Esophagus muscularis mucosa (tissue), 4 donors: ENCODE data around the gene EDIL3. TPM values are rescaled to one million over a fixed set of nuclear protein-coding genes. Genes with fewer than 3 reads are reported as not detected.
A peak's percentile ranks its signal among the peaks of the same experiment; 100 is the strongest.

Source experiments
- DNase-seq: peaks from one replicate; pipeline ENCODE4 v3.0.0-alpha.2; 2017; ENCODE audit errors: extremely low spot score
- H3K27ac ChIP-seq, 4 donors: fragments of 200-600 bp; sonication (generic); replicated peaks in 1 of 4; 1 replicate in 3 of 4; 2 replicates in 1 of 4; pipeline ENCODE4 v1.5.1; 2016 to 2019; ENCODE audit warnings: mild to moderate bottlenecking in 1 of 4
- H3K27me3 ChIP-seq, 4 donors: fragments of 200-600 bp; sonication (generic); one replicate each; pipeline versions ENCODE4 v1.5.1 to v1.6.0; 2016 to 2019
- H3K36me3 ChIP-seq, 4 donors: fragments of 200-600 bp; sonication (generic); one replicate each; pipeline ENCODE4 v1.5.1; 2016 to 2019
- H3K4me1 ChIP-seq, 4 donors: fragments of 200-600 bp; sonication (generic); one replicate each; pipeline ENCODE4 v1.5.1; 2016 to 2019
- H3K4me3 ChIP-seq, 4 donors: fragments of 200-600 bp; sonication (generic); 1 replicate in 2 of 4; 2 replicates in 2 of 4; pipeline ENCODE4 v1.5.1; 2016 to 2019; ENCODE audit warnings: mild to moderate bottlenecking in 4 of 4, moderate library complexity in 1 of 4
- H3K9me3 ChIP-seq, 4 donors: fragments of 200-600 bp; sonication (generic); 1 replicate in 3 of 4; 2 replicates in 1 of 4; pipeline ENCODE4 v1.5.1; 2016 to 2019
- EP300 ChIP-seq: sonication (generic); formaldehyde crosslinking; IDR thresholded peaks from one replicate; pipeline ENCODE4 v1.6.1; 2017; ENCODE audit warnings: antibody characterized with exemption
- POLR2A ChIP-seq: fragments of 450-650 bp; IDR thresholded peaks from one replicate; pipeline ENCODE4 v1.6.1; 2017; ENCODE audit warnings: antibody characterized with exemption, moderate library complexity, mild to moderate bottlenecking, low read depth
- POLR2AphosphoS5 ChIP-seq, 2 donors: sonication (generic); formaldehyde crosslinking; IDR thresholded peaks; one replicate each; pipeline ENCODE4 v1.6.1; 2017; ENCODE audit warnings: antibody characterized with exemption in 2 of 2
- WGBS: methylation state at CpG from one replicate; pipeline ENCODE4 v1.1.5; 2018; 5-methylcytosine and 5-hydroxymethylcytosine counted together
- intact Hi-C: fragments of 100-400 bp; cut with DNase I; formaldehyde crosslinking; loops from one replicate; pipeline ENCODE4 v1.15.1; 2023
- total RNA-seq, 4 donors: library from RNA; depleted of rRNA; stranded (reverse); fragments of >200 nt; gene quantifications; one replicate each; pipeline versions ENCODE4 v1.1.0 to v1.2.1, GENCODE V29; 2016
- TF ChIP-seq, protein P1 (sequence below), 3 experiments: fragments of 200-600 bp in 2 of 3; fragments of 450-650 bp in 1 of 3; sonication (generic) in 2 of 3; IDR thresholded peaks; one replicate each; pipeline ENCODE4 v1.5.1; 2017 to 2019; ENCODE audit warnings: antibody characterized with exemption in 3 of 3, mild to moderate bottlenecking in 2 of 3, moderate library complexity in 1 of 3

Gene EDIL3
- total RNA-seq, 4 donors from 2014 or later: 10.0 to 17.9 (median 10.8) TPM

DNA sequence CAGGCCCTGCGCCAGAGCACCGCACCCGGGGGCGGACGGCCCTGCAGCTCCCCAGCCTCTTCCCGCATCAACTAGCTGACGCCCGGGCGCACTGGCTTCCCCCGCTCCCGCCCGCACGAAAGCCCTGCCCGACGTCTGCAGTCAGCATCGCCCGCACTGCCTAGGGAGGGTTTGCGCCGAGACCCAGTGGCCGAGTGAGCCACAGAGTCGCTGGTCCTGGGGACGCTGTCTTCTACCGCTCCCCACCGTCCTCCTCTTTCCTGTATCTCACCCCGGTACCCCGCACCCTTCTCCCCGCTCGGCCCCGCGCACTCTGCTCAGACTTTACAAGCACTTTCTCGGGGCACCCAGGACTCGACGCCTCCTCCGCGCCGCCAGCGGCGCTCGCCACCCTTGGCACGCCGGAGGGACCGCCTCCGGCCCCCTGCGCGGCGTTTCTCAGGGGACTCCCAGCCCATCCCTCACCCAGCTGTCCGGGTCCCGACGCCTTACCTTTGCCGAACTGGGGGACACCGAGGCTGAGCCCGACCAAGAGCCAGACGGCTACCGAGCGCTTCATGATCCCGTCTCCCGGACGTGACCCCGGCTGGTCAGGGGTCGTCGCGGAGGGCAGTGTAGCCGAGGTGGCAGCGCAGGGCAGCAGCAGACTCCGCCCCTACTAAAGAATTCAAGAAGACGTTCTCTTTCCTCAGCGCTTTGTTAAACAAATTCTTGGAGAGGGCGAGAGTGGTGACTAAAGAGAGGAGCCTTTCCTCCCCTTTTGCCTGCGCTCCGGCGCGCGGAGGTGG, 670 bp downstream of the EDIL3 start:
- peaks cover 8 to 39% (median 35%) of the 10 kb centered on the region in 4 donors for H3K4me1 ChIP-seq
- H3K9me3 ChIP-seq: no peaks in the 10 kb centered on the region
- no peaks in the 10 kb centered on the region for H3K36me3 ChIP-seq
- under 1% methylated on average over 28 of the region's 73 CpGs for WGBS
- DNase-seq: no peak
- intact Hi-C loops: no loop called here
- peak overlapping the region; percentile 64 to 75 (median 70) for H3K27ac ChIP-seq
- H3K27me3 ChIP-seq: peaks cover 0 to 51% (median 9%) of the 10 kb centered on the region in 4 donors
- TF ChIP-seq POLR2AphosphoS5 (IDR thresholded peaks at IDR 0.05) (no peak), POLR2A (no peak), EP300 (no peak)
- TF ChIP-seq, protein P1, sequence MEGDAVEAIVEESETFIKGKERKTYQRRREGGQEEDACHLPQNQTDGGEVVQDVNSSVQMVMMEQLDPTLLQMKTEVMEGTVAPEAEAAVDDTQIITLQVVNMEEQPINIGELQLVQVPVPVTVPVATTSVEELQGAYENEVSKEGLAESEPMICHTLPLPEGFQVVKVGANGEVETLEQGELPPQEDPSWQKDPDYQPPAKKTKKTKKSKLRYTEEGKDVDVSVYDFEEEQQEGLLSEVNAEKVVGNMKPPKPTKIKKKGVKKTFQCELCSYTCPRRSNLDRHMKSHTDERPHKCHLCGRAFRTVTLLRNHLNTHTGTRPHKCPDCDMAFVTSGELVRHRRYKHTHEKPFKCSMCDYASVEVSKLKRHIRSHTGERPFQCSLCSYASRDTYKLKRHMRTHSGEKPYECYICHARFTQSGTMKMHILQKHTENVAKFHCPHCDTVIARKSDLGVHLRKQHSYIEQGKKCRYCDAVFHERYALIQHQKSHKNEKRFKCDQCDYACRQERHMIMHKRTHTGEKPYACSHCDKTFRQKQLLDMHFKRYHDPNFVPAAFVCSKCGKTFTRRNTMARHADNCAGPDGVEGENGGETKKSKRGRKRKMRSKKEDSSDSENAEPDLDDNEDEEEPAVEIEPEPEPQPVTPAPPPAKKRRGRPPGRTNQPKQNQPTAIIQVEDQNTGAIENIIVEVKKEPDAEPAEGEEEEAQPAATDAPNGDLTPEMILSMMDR (IDR thresholded peaks at IDR 0.05): no peak
- H3K4me3 ChIP-seq: peak overlapping the region; percentile 57 to 65 (median 61)

DNA sequence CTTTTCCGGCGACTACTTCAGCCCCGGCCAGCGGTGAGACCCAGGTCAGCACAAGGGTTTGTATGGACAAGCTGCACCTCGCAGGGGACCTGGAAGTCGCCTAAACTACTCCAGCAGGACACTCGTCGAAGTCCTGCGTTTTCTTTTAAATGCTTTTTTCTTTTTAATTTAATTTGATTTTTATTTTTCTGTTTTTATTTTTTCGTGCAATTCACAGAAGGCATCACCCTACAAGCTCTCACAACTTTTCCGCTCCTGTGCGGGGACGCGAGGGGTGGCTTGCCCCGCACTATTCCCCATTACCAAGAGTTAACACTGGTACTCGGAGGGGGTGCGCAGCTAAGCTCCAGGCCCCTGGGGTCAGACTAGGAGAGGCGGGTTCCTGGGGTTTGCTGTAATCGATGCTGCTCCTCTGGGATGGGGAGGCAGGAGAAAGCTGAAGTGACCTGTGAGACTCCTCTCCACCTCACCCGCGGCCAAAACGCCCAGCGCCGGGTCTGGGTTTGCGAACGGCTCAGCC, 1.3 kb downstream of the EDIL3 start:
- 3% methylated on average over 23 of the region's 26 CpGs for WGBS
- TF ChIP-seq, protein P1 (IDR thresholded peaks at IDR 0.05): no peak
- no peak for TF ChIP-seq POLR2AphosphoS5 (IDR thresholded peaks at IDR 0.05)
- no peak for TF ChIP-seq EP300
- no peak for TF ChIP-seq POLR2A
- no peak for DNase-seq
- H3K27me3 ChIP-seq: peaks cover 0 to 51% (median 9%) of the 10 kb centered on the region in 4 donors
- no peaks in the 10 kb centered on the region for H3K9me3 ChIP-seq
- H3K36me3 ChIP-seq: no peaks in the 10 kb centered on the region
- intact Hi-C loops: no loop called here
- peaks cover 8 to 39% (median 35%) of the 10 kb centered on the region in 4 donors for H3K4me1 ChIP-seq
- peak overlapping the region; percentile 64 to 75 (median 70) for H3K27ac ChIP-seq
- H3K4me3 ChIP-seq: peak overlapping the region; percentile 57 to 65 (median 61)

- 0% methylated on average over 23 of the region's 45 CpGs for WGBS
- no peak for DNase-seq
- Histone ChIP-seq H3K4me1 (peaks cover 8 to 39% (median 35%) of the 10 kb centered on the region in 4 donors), H3K9me3 (no peaks in the 10 kb centered on the region), H3K36me3 (no peaks in the 10 kb centered on the region), H3K27ac (peak overlapping the region; percentile 49 to 75 (median 67)), H3K27me3 (peaks cover 0 to 51% (median 9%) of the 10 kb centered on the region in 4 donors), H3K4me3 (peak overlapping the region; percentile 57 to 65 (median 61))
- peak in 1 of 2 donors; percentile 12 for TF ChIP-seq POLR2AphosphoS5 (IDR thresholded peaks at IDR 0.05)
- TF ChIP-seq, protein P1 (IDR thresholded peaks at IDR 0.05): no peak
- intact Hi-C loops: no loop called here
Measured at GRCh38 chr5:84382363-84383295, 2.1 kb downstream of the EDIL3 start.

GRCh38 chr5:84381502-84382362, 2.9 kb downstream of the EDIL3 start:
- H3K4me1 ChIP-seq: peaks cover 8 to 39% (median 35%) of the 10 kb centered on the region in 4 donors
- intact Hi-C loops: no loop called here
- WGBS: 49% methylated on average over 10 of the region's 14 CpGs
- no peaks in the 10 kb centered on the region for H3K9me3 ChIP-seq
- peak overlapping the region; percentile 57 to 65 (median 61) for H3K4me3 ChIP-seq
- no peaks in the 10 kb centered on the region for H3K36me3 ChIP-seq
- peak overlapping the region; percentile 49 to 75 (median 67) for H3K27ac ChIP-seq
- DNase-seq: no peak
- H3K27me3 ChIP-seq: peaks cover 0 to 51% (median 9%) of the 10 kb centered on the region in 4 donors
- TF ChIP-seq POLR2A: no peak
- TF ChIP-seq POLR2AphosphoS5 (IDR thresholded peaks at IDR 0.05): no peak
- TF ChIP-seq, protein P1 (IDR thresholded peaks at IDR 0.05): no peak
- TF ChIP-seq EP300: no peak
